OCI-LY7 (cell line): ENCODE data around the gene DAGLA. TPM values are rescaled to one million over a fixed set of nuclear protein-coding genes. Genes with fewer than 3 reads are reported as not detected.

Source experiments
- BruUV-seq: library from RNA; stranded (reverse); fragments of 400-500 nt; replicated peaks from 2 replicates; lab custom pipeline; 2021; lab: Mats Ljungman, UMichigan
- CTCF ChIA-PET: fragments of 300-600 bp; sonication (Branson Sonifier 250); formaldehyde crosslinking; loops from one replicate; lab custom pipeline; 2022; ENCODE audit warnings: antibody characterized with exemption; ENCODE audit not compliant: unreplicated experiment; lab: Charles Lee
- POLR2A ChIA-PET: fragments of 300-600 bp; sonication (Branson Sonifier 250); formaldehyde crosslinking; loops from one replicate; lab custom pipeline; 2022; ENCODE audit warnings: antibody characterized with exemption; lab: Charles Lee
- DNase-seq: peaks from one replicate; pipeline ENCODE4 v3.0.0-alpha.2; 2015; ENCODE audit warnings: low spot score
- H2AFZ ChIP-seq: fragments of 200-600 bp; sonication (generic), shearing (Covaris generic); 2 replicates; pipeline ENCODE4 v1.6.1; 2014; ENCODE audit warnings: mild to moderate bottlenecking, antibody characterized with exemption, low read length, moderate library complexity
- H3K27ac ChIP-seq: fragments of 200-600 bp; sonication (generic); 2 replicates; pipeline ENCODE4 v1.5.1; 2014; ENCODE audit warnings: mixed run types, low read depth, mild to moderate bottlenecking, moderate library complexity, low read length, inconsistent platforms; ENCODE audit not compliant: poor library complexity, severe bottlenecking
- H3K36me3 ChIP-seq: fragments of 200-600 bp; sonication (generic); 2 replicates; pipeline ENCODE4 v1.6.1; 2014; ENCODE audit warnings: mild to moderate bottlenecking, antibody characterized with exemption, low read length, moderate library complexity, mixed read lengths; ENCODE audit not compliant: insufficient read depth
- H3K4me1 ChIP-seq: fragments of 200-600 bp; sonication (generic); 2 replicates; pipeline ENCODE4 v1.5.1; 2014; ENCODE audit warnings: mild to moderate bottlenecking, low read length; ENCODE audit not compliant: insufficient read depth, poor library complexity, severe bottlenecking
- H3K4me2 ChIP-seq: fragments of 200-600 bp; sonication (generic); 2 replicates; pipeline ENCODE4 v1.6.1; 2014; ENCODE audit warnings: mild to moderate bottlenecking, low read length
- H3K4me3 ChIP-seq: fragments of 200-600 bp; sonication (generic); 2 replicates; pipeline ENCODE4 v1.5.1; 2014; ENCODE audit warnings: mild to moderate bottlenecking, low read depth, low read length; ENCODE audit not compliant: poor library complexity, severe bottlenecking
- H3K79me2 ChIP-seq: fragments of 200-600 bp; sonication (generic); 2 replicates; pipeline ENCODE4 v1.6.1; 2016; ENCODE audit warnings: low read depth, mild to moderate bottlenecking, low read length, moderate library complexity, mixed read lengths; ENCODE audit not compliant: insufficient read depth
- H3K9me2 ChIP-seq: fragments of 200-600 bp; sonication (generic); 2 replicates; pipeline ENCODE4 v1.6.1; 2016; ENCODE audit warnings: mild to moderate bottlenecking, low read length, mixed read lengths; ENCODE audit not compliant: insufficient read depth
- H3K9me3 ChIP-seq: fragments of 200-600 bp; sonication (generic); 2 replicates; pipeline ENCODE4 v1.6.1; 2014; ENCODE audit warnings: mild to moderate bottlenecking, mixed run types, low read length, mixed read lengths
- H4K20me1 ChIP-seq: fragments of 200-600 bp; sonication (generic); 2 replicates; pipeline ENCODE4 v1.6.1; 2014; ENCODE audit warnings: mild to moderate bottlenecking, antibody characterized with exemption, low read length, moderate library complexity, mixed read lengths; ENCODE audit not compliant: insufficient read depth
- CTCF ChIP-seq: fragments of 200-600 bp; sonication (generic); conservative IDR thresholded peaks from 2 replicates; pipeline ENCODE4 v1.5.1; 2014; ENCODE audit warnings: mild to moderate bottlenecking, antibody characterized with exemption, low read length, moderate library complexity, mixed read lengths
- EZH2phosphoT487 ChIP-seq: fragments of 200-600 bp; sonication (generic); IDR thresholded peaks from 2 replicates; pipeline ENCODE4 v1.6.1; 2018; ENCODE audit warnings: low read depth, borderline replicate concordance, mild to moderate bottlenecking, mixed run types, antibody characterized with exemption, low read length, moderate library complexity, mixed read lengths
- intact Hi-C: fragments of 100-400 bp; cut with micrococcal nuclease; formaldehyde crosslinking; loops from one replicate; pipeline ENCODE4 v1.10.0; 2022; ENCODE audit not compliant: unreplicated experiment
- total RNA-seq, 2 experiments: library from RNA; depleted of rRNA in 1 of 2; stranded (reverse); fragments of >200 nt in 1 of 2; shearing (Covaris generic) in 1 of 2; gene quantifications; 2 replicates each; pipeline ENCODE4 v1.2.3, GENCODE V29; 2014 to 2022

DAGLA gene
- total RNA-seq, 2 experiments from 2014 or later = not detected

DNA sequence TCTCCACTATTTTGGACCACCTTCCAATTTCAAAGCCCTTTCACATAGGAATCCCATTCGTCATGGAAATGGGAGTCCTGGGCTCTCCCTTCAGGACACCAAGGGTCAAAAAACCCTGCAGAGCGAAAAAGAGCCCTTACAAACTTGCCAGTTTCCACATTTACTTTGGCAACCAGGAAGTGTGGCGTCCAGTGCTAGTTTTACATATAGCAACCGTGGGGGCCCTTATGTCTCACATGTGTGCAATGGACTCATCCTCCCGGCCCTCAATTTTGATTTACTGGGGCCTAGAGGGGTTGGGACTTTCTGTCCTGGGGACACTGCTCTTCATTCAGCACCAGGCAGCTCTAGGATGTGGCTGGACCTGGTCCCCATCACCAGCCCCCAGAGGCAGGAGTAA is 33.7 kb downstream of the DAGLA start:
- POLR2A ChIA-PET = no interaction called here
- no TSS peak for BruUV-seq
- Histone ChIP-seq H3K36me3 (no peaks in the 10 kb centered on the region), H2AFZ (no peak overlapping the region), H3K79me2 (no peaks in the 10 kb centered on the region), H3K9me2 (no peaks in the 10 kb centered on the region), H3K9me3 (no peaks in the 10 kb centered on the region), H4K20me1 (no peaks in the 10 kb centered on the region), H3K4me2 (no peak overlapping the region), H3K4me1 (no peaks in the 10 kb centered on the region), H3K27ac (no peak overlapping the region), H3K4me3 (no peak overlapping the region)
- TF ChIP-seq CTCF (no peak), EZH2phosphoT487 (no peak)
- intact Hi-C loops = no loop called here
- CTCF ChIA-PET = no interaction called here
- no peak for DNase-seq

GRCh38 chr11:61714316-61714715 is 34.1 kb downstream of the DAGLA start:
- no peaks in the 10 kb centered on the region for H3K9me3 ChIP-seq
- CTCF ChIA-PET = no interaction called here
- POLR2A ChIA-PET = no interaction called here
- H3K27ac ChIP-seq = no peak overlapping the region
- H3K79me2 ChIP-seq = no peaks in the 10 kb centered on the region
- H3K4me3 ChIP-seq = no peak overlapping the region
- H2AFZ ChIP-seq = no peak overlapping the region
- no peaks in the 10 kb centered on the region for H3K4me1 ChIP-seq
- DNase-seq = no peak
- no TSS peak for BruUV-seq
- H3K9me2 ChIP-seq = no peaks in the 10 kb centered on the region
- H3K36me3 ChIP-seq = no peaks in the 10 kb centered on the region
- H4K20me1 ChIP-seq = no peaks in the 10 kb centered on the region
- TF ChIP-seq CTCF = no peak
- no peak for TF ChIP-seq EZH2phosphoT487
- intact Hi-C loops = no loop called here
- no peak overlapping the region for H3K4me2 ChIP-seq

DNA sequence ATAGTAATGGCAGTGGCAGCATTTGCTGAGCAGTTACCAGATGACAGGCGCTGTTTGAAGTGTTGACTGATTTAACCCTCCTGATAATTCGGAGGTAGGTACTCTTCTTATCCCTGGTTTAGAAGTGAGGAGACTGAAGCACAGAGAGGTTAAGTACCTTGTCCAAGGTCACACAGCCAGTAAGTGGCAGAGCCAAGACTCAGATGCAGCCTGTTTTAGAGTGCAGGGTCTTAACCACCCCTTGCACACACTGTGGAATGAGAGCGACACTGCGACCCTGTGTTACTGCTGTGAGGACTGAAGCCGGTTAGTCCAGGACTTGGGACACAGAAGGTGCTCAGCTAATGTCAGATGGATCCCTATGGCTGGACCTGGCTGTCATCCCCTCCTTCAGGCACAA is 34.7 kb downstream of the DAGLA start:
- H4K20me1 ChIP-seq = no peaks in the 10 kb centered on the region
- TF ChIP-seq EZH2phosphoT487 (no peak), CTCF (no peak)
- POLR2A ChIA-PET = no interaction called here
- no peak for DNase-seq
- no peaks in the 10 kb centered on the region for H3K79me2 ChIP-seq
- intact Hi-C loops = no loop called here
- no peaks in the 10 kb centered on the region for H3K9me3 ChIP-seq
- no peaks in the 10 kb centered on the region for H3K4me1 ChIP-seq
- H3K4me3 ChIP-seq = no peak overlapping the region
- BruUV-seq = no TSS peak
- H3K9me2 ChIP-seq = no peaks in the 10 kb centered on the region
- no peak overlapping the region for H3K27ac ChIP-seq
- CTCF ChIA-PET = interaction anchor here (0.6 kb wide), 1 partner anchor 33 kb away, joined by 3 read pairs; no protein-coding TSS in a partner anchor
- no peak overlapping the region for H2AFZ ChIP-seq
- H3K36me3 ChIP-seq = no peaks in the 10 kb centered on the region
- no peak overlapping the region for H3K4me2 ChIP-seq
